ENCODE results near the gene CEP43.

CEP43 gene

GRCh38 chr6:167015302-167015701 is 16.1 kb downstream of the CEP43 start:
- no peak for DNase-seq

- no peak for DNase-seq
These were observed 21.0 kb downstream of the CEP43 start for GRCh38 chr6:167020206-167020605.

- no peak for DNase-seq
These were observed 28.1 kb downstream of the CEP43 start for GRCh38 chr6:167027308-167027707.

- DNase-seq, result no peak
These were observed 28.6 kb downstream of the CEP43 start for GRCh38 chr6:167027772-167028171.

GRCh38 chr6:167030222-167031072 is 31.2 kb downstream of the CEP43 start:
- no peak for DNase-seq

GRCh38 chr6:167031082-167031709 is 32.0 kb downstream of the CEP43 start:
- DNase-seq, result no peak

- no peak for DNase-seq
These were observed 34.9 kb downstream of the CEP43 start for GRCh38 chr6:167034056-167034455.

- no peak for DNase-seq
These were observed 38.6 kb downstream of the CEP43 start for GRCh38 chr6:167037762-167038161.

GRCh38 chr6:167044696-167045095 is 45.5 kb downstream of the CEP43 start:
- no peak for DNase-seq

- DNase-seq, result no peak
These were observed 46.8 kb downstream of the CEP43 start for GRCh38 chr6:167045828-167046580.

- DNase-seq, result no peak
These were observed 47.8 kb downstream of the CEP43 start for GRCh38 chr6:167046861-167047495.

GRCh38 chr6:167047554-167047953 is 48.4 kb downstream of the CEP43 start:
- peak; percentile 63 to 73 for DNase-seq
